ENCODE measurements around the gene CDH13.

CDH13 gene

GRCh38 chr16:83329441-83329840 is 702.7 kb downstream of the CDH13 start:
- Histone ChIP-seq H3K36me3 (ENCODE audit: insufficient read depth, low read length) (no peaks in the 10 kb centered on the region), H3K27ac (no peak overlapping the region), H3K9me3 (ENCODE audit: low read depth, low read length) (no peaks in the 10 kb centered on the region), H3K9ac (ENCODE audit: insufficient read length) (no peak overlapping the region), H3K4me3 (no peak overlapping the region)
- TF ChIP-seq POLR2AphosphoS5 (IDR thresholded peaks at IDR 0.05; ENCODE audit: borderline replicate concordance, low read depth, low read length) (no peak), EZH2 (IDR thresholded peaks at IDR 0.05) (no peak)
- DNase-seq (ENCODE audit: low read depth, low spot score) = no peak

GRCh38 chr16:83330251-83330650 is 703.5 kb downstream of the CDH13 start:
- no peak overlapping the region for H3K9ac ChIP-seq (ENCODE audit: insufficient read length)
- no peak for DNase-seq (ENCODE audit: low read depth, low spot score)
- no peaks in the 10 kb centered on the region for H3K9me3 ChIP-seq (ENCODE audit: low read depth, low read length)
- H3K4me3 ChIP-seq = no peak overlapping the region
- no peak overlapping the region for H3K27ac ChIP-seq
- no peak for TF ChIP-seq EZH2 (IDR thresholded peaks at IDR 0.05)
- no peak for TF ChIP-seq FOXP2 (optimal IDR thresholded peaks at IDR 0.05; ENCODE audit: control extremely low read depth, extremely low read length, insufficient read depth)
- TF ChIP-seq POLR2AphosphoS5 (IDR thresholded peaks at IDR 0.05; ENCODE audit: borderline replicate concordance, low read depth, low read length) = no peak
- H3K36me3 ChIP-seq (ENCODE audit: insufficient read depth, low read length) = no peaks in the 10 kb centered on the region

GRCh38 chr16:83335076-83335475 is 708.3 kb downstream of the CDH13 start:
- no peaks in the 10 kb centered on the region for H3K36me3 ChIP-seq (ENCODE audit: insufficient read depth, low read length)
- no peak for DNase-seq (ENCODE audit: low read depth, low spot score)
- TF ChIP-seq POLR2AphosphoS5 (IDR thresholded peaks at IDR 0.05; ENCODE audit: borderline replicate concordance, low read depth, low read length) (no peak), EZH2 (IDR thresholded peaks at IDR 0.05) (no peak), FOXP2 (optimal IDR thresholded peaks at IDR 0.05; ENCODE audit: control extremely low read depth, extremely low read length, insufficient read depth) (no peak)
- no peak overlapping the region for H3K9ac ChIP-seq (ENCODE audit: insufficient read length)
- H3K4me3 ChIP-seq = no peak overlapping the region
- no peak overlapping the region for H3K27ac ChIP-seq
- H3K9me3 ChIP-seq (ENCODE audit: low read depth, low read length) = no peaks in the 10 kb centered on the region

- Histone ChIP-seq H3K36me3 (ENCODE audit: insufficient read depth, low read length) (no peaks in the 10 kb centered on the region), H3K27ac (no peak overlapping the region), H3K9me3 (ENCODE audit: low read depth, low read length) (no peaks in the 10 kb centered on the region), H3K9ac (ENCODE audit: insufficient read length) (no peak overlapping the region), H3K4me3 (no peak overlapping the region)
- TF ChIP-seq POLR2AphosphoS5 (IDR thresholded peaks at IDR 0.05; ENCODE audit: borderline replicate concordance, low read depth, low read length) (no peak), EZH2 (IDR thresholded peaks at IDR 0.05) (no peak), FOXP2 (optimal IDR thresholded peaks at IDR 0.05; ENCODE audit: control extremely low read depth, extremely low read length, insufficient read depth) (no peak)
- no peak for DNase-seq (ENCODE audit: low read depth, low spot score)
Measured at GRCh38 chr16:83336603-83337002, 709.8 kb downstream of the CDH13 start.

- TF ChIP-seq FOXP2 (optimal IDR thresholded peaks at IDR 0.05; ENCODE audit: control extremely low read depth, extremely low read length, insufficient read depth) = no peak
- TF ChIP-seq EZH2 (IDR thresholded peaks at IDR 0.05) = no peak
- TF ChIP-seq POLR2AphosphoS5 (IDR thresholded peaks at IDR 0.05; ENCODE audit: borderline replicate concordance, low read depth, low read length) = no peak
- Histone ChIP-seq H3K27ac (no peak overlapping the region), H3K9ac (ENCODE audit: insufficient read length) (no peak overlapping the region), H3K36me3 (ENCODE audit: insufficient read depth, low read length) (no peaks in the 10 kb centered on the region), H3K4me3 (no peak overlapping the region), H3K9me3 (ENCODE audit: low read depth, low read length) (no peaks in the 10 kb centered on the region)
- no peak for DNase-seq (ENCODE audit: low read depth, low spot score)
Measured at GRCh38 chr16:83338138-83338537, 711.4 kb downstream of the CDH13 start.

- Histone ChIP-seq H3K9ac (ENCODE audit: insufficient read length) (no peak overlapping the region), H3K36me3 (ENCODE audit: insufficient read depth, low read length) (no peaks in the 10 kb centered on the region), H3K9me3 (ENCODE audit: low read depth, low read length) (no peaks in the 10 kb centered on the region), H3K4me3 (no peak overlapping the region), H3K27ac (no peak overlapping the region)
- TF ChIP-seq FOXP2 (optimal IDR thresholded peaks at IDR 0.05; ENCODE audit: control extremely low read depth, extremely low read length, insufficient read depth) (no peak), POLR2AphosphoS5 (IDR thresholded peaks at IDR 0.05; ENCODE audit: borderline replicate concordance, low read depth, low read length) (no peak), EZH2 (IDR thresholded peaks at IDR 0.05) (no peak)
- no peak for DNase-seq (ENCODE audit: low read depth, low spot score)
Measured at GRCh38 chr16:83338941-83339340, 712.2 kb downstream of the CDH13 start.

GRCh38 chr16:83343935-83344366 is 717.2 kb downstream of the CDH13 start:
- Histone ChIP-seq H3K4me3 (no peak overlapping the region), H3K9me3 (ENCODE audit: low read depth, low read length) (no peaks in the 10 kb centered on the region), H3K36me3 (ENCODE audit: insufficient read depth, low read length) (no peaks in the 10 kb centered on the region), H3K27ac (no peak overlapping the region), H3K9ac (ENCODE audit: insufficient read length) (no peak overlapping the region)
- no peak for DNase-seq (ENCODE audit: low read depth, low spot score)
- TF ChIP-seq EZH2 (IDR thresholded peaks at IDR 0.05) = no peak
- no peak for TF ChIP-seq POLR2AphosphoS5 (IDR thresholded peaks at IDR 0.05; ENCODE audit: borderline replicate concordance, low read depth, low read length)
- TF ChIP-seq FOXP2 (optimal IDR thresholded peaks at IDR 0.05; ENCODE audit: control extremely low read depth, extremely low read length, insufficient read depth) = no peak

GRCh38 chr16:83345846-83346640 is 719.3 kb downstream of the CDH13 start:
- H3K36me3 ChIP-seq (ENCODE audit: insufficient read depth, low read length) = no peaks in the 10 kb centered on the region
- no peak overlapping the region for H3K4me3 ChIP-seq
- no peak overlapping the region for H3K27ac ChIP-seq
- no peak for DNase-seq (ENCODE audit: low read depth, low spot score)
- no peak overlapping the region for H3K9ac ChIP-seq (ENCODE audit: insufficient read length)
- H3K9me3 ChIP-seq (ENCODE audit: low read depth, low read length) = no peaks in the 10 kb centered on the region
- no peak for TF ChIP-seq POLR2AphosphoS5 (IDR thresholded peaks at IDR 0.05; ENCODE audit: borderline replicate concordance, low read depth, low read length)
- TF ChIP-seq EZH2 (IDR thresholded peaks at IDR 0.05) = no peak
- TF ChIP-seq FOXP2 (optimal IDR thresholded peaks at IDR 0.05; ENCODE audit: control extremely low read depth, extremely low read length, insufficient read depth) = no peak

- no peaks in the 10 kb centered on the region for H3K9me3 ChIP-seq (ENCODE audit: low read depth, low read length)
- H3K4me3 ChIP-seq = no peak overlapping the region
- TF ChIP-seq EZH2 (IDR thresholded peaks at IDR 0.05) (no peak), FOXP2 (optimal IDR thresholded peaks at IDR 0.05; ENCODE audit: control extremely low read depth, extremely low read length, insufficient read depth) (no peak), POLR2AphosphoS5 (IDR thresholded peaks at IDR 0.05; ENCODE audit: borderline replicate concordance, low read depth, low read length) (no peak)
- no peak overlapping the region for H3K27ac ChIP-seq
- no peak overlapping the region for H3K9ac ChIP-seq (ENCODE audit: insufficient read length)
- H3K36me3 ChIP-seq (ENCODE audit: insufficient read depth, low read length) = no peaks in the 10 kb centered on the region
- DNase-seq (ENCODE audit: low read depth, low spot score) = no peak
Measured at GRCh38 chr16:83348991-83349390, 722.2 kb downstream of the CDH13 start.

Measured in SK-N-MC (cell line).